A549 (cell line): ENCODE measurements around the gene UXS1.

Source experiments
- CBX8 ChIP-seq: fragments of 200-600 bp; sonication (generic); IDR thresholded peaks from 2 replicates; pipeline ENCODE4 v1.6.1; 2016
- CTCF ChIP-seq: fragments of >200 bp; sonication (Bioruptor Twin); formaldehyde crosslinking; IDR thresholded peaks from 3 replicates; pipeline ENCODE4 v1.5.1; 2016
- EHMT2 ChIP-seq: fragments of 200-600 bp; sonication (generic); IDR thresholded peaks from 2 replicates; pipeline ENCODE4 v1.6.1; 2016; ENCODE audit warnings: antibody characterized with exemption, low read depth, mild to moderate bottlenecking, moderate library complexity
- HMGXB4 ChIP-seq: fragments of 250-450 bp; sonication (Bioruptor Pico); IDR thresholded peaks from 2 replicates; pipeline ENCODE4 v1.5.0; 2021; ENCODE audit warnings: mild to moderate bottlenecking, moderate library complexity, borderline replicate concordance
- NPAS2 ChIP-seq: fragments of 250-450 bp; sonication (Bioruptor Pico); IDR thresholded peaks from 2 replicates; pipeline ENCODE4 v1.8.0; 2022; ENCODE audit warnings: mild to moderate bottlenecking, moderate library complexity, borderline replicate concordance
- PHF8 ChIP-seq: fragments of 200-600 bp; sonication (generic); IDR thresholded peaks from 2 replicates; pipeline ENCODE4 v1.6.1; 2016; ENCODE audit warnings: low read depth, mild to moderate bottlenecking, antibody characterized with exemption, moderate library complexity, borderline replicate concordance
- RAD21 ChIP-seq, 2 experiments: fragments of >200 bp in 1 of 2; sonication (Bioruptor Twin) in 1 of 2; formaldehyde crosslinking in 1 of 2; IDR thresholded peaks in 1 of 2; conservative IDR thresholded peaks in 1 of 2; 2 replicates in 1 of 2; 3 replicates in 1 of 2; pipeline ENCODE4 v1.6.1; 2012 to 2018; ENCODE audit warnings: inconsistent platforms in 1 of 2
- SREBF2 ChIP-seq: fragments of 450-650 bp; IDR thresholded peaks from 2 replicates; pipeline ENCODE4 v1.6.1; 2014; ENCODE audit warnings: mild to moderate bottlenecking, moderate library complexity
- TF ChIP-seq, protein P1 (sequence below): fragments of 450-650 bp; IDR thresholded peaks from 2 replicates; pipeline ENCODE4 v1.6.1; 2014; ENCODE audit warnings: antibody characterized with exemption

GRCh38 chr2:106115665-106116064, 78.4 kb downstream of the UXS1 start:
- no peak for TF ChIP-seq HMGXB4 (CRISPR knock-in tag)
- TF ChIP-seq RAD21 (conservative IDR thresholded peaks at IDR 0.05 in 1 of 2, IDR thresholded peaks at IDR 0.05 in 1 of 2): no peak
- no peak for TF ChIP-seq CTCF
- no peak for TF ChIP-seq EHMT2
- TF ChIP-seq, protein P1, sequence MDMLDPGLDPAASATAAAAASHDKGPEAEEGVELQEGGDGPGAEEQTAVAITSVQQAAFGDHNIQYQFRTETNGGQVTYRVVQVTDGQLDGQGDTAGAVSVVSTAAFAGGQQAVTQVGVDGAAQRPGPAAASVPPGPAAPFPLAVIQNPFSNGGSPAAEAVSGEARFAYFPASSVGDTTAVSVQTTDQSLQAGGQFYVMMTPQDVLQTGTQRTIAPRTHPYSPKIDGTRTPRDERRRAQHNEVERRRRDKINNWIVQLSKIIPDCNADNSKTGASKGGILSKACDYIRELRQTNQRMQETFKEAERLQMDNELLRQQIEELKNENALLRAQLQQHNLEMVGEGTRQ: no peak
- no peak for TF ChIP-seq NPAS2 (CRISPR knock-in tag)
- no peak for TF ChIP-seq PHF8
- no peak for TF ChIP-seq CBX8
- no peak for TF ChIP-seq SREBF2
